NCI-H2196 (cell line): Measurements from ENCODE around the gene TACR2.
A peak's percentile ranks its signal among the peaks of the same experiment; 100 is the strongest.

Experiments used
- DNase-seq: peaks from one replicate; lab custom pipeline; 2025; ENCODE audit not compliant: unreplicated experiment; lab: John Stamatoyannopoulos, UW

Gene TACR2

DNA sequence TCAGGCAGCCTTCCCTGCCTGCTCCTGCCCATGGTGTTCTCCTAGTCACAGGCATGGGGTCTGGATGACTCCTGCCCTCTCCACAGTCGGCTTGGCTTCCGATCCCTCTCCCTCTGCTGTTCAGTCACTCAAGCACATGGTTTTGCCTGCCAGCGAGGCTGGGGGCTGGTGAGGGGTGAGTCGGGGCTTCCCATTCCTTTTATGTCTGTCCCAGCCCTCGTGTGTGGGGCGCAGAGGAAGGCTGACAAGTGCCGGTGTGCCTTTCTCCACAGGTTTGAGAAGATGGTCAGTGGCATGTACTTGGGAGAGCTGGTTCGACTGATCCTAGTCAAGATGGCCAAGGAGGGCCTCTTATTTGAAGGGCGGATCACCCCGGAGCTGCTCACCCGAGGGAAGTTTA, 40.1 kb downstream of the TACR2 start:
- DNase-seq = no peak

DNA sequence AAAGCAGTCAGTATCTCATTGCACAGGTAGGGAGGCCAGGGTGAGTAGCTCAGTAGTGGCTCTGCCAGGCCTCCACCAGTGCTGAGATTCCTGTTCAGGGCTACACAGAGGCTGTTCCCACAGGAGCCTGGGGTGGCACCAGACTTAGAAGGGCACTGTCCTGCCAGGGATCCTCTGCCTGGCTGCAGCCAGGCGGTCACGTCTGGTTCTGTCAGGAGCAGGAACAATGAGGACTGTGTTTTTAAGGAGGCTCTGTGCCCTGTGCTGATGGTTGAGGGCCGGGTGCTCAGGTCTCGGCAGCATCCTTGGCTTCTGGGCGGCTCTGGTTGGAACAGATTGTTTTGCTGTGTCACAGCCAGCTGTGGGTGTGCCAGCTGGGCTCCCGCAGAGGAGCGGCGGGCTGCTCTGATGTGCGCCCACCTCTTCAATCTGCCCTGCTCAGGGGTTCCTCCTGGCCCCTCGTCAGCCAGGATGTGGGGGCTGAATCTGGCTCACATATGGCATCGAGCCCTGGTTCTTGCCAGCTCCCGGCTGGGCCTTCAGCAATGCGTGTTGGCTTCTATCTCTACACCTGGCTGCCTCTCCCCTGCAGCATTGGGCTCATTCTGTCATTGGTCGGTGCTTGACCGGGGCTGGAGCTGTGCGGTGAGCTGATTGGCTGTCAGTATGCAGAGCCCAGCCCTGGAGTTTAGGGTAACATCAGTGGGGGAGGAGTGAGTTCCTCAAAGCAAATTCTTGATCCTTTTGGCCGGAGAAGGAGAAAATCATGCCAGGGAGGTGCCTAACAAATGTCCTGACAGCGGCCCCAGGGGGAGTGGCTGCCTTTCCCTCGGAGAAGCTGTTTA, 41.2 kb downstream of the TACR2 start:
- DNase-seq = peak; percentile 69

DNA sequence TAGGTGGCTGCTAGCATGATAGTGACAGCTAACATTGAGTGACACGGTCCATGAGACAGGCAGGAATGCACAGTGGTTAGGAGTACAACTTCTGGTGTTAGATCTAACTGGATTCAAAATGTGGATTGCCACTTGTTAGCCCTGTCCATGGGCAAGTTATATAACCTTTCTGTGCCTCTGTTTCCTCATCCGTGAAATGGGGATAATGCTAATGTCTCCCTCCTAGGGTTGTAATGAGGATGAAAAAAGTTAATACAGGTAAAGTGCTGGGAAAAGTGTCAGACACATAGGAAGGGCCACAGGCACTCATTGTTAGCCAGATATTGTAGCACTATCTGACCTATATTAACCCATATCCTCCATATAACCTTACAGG, 41.8 kb downstream of the TACR2 start:
- DNase-seq = no peak

DNA sequence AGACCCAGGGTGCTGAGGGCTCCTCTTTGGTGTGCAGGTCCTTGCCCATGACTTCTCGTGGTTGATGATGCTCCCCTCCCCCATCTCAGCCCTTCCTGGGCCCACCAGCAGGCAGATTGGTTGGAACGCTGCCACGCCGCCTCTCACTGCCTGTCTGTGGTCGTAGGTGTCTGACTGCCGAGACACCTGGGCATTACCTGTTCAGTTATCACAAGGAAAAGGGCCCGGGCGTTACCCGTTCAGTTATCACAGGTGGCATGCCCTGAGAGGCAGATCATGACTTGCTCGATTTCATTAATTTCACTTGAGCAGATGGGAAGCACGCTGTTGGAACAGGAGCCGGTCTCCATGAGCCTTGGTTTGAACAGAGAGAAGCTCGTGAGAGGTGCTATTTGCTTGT, 42.5 kb downstream of the TACR2 start:
- no peak for DNase-seq

DNA sequence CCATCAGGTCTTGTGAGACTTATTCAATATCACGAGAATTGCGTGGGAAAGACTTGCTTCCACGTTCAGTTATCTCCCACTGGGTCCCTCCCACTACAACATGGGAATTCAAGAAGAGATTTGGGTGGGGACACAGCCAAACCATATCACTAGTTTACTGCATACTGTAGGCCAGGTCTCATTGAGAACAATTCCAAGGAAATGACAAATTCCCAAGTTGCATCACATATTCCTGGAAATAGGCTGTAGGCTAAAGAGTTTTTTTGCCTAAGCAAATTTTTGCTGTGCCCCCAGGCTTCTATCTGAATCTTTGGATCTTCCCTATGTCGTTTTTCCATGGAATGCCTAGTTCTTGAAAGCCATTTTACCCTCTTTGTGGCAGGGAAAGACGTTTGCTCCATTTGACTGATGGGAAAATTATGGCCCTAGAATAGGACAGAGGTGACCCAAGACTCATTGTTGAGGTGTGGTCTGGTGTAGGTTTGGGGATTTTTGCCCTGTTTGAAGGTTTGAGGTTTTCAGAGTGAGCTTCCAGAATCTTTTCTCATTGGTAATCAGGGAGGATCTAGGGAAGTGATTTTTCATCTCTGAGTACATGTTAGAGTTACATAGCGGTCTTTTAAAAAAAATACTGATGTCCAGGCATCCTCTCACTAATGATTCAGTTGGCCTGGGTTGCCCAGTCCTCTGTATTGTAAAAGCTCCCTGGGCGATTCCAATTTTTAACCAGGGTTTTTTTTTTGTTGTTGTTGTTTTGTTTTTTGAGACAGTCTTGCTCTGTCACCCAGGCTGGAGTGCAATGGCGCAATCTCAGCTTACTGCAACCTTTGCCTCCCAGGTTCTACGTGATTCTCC, 44.4 kb downstream of the TACR2 start:
- no peak for DNase-seq

DNA sequence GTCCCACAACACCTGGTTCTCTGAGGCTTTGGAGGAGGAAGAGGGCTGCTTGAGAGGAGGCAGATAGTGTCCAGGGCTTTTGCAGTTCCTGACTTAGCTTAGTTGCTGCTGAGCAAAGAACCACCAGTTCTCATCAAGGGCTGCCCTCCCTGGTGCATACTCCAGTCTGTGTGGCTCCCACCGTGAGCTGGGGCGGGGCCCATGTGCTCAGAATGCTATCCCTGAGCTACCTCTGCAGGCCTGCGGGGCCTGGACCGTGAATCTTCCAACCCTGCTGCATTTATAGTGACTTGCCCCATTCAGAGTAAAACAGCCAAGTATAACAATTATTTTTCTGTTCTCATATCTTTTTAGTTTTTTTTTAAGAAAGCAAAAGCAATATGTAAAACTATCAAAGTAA, 49.2 kb downstream of the TACR2 start:
- no peak for DNase-seq

DNA sequence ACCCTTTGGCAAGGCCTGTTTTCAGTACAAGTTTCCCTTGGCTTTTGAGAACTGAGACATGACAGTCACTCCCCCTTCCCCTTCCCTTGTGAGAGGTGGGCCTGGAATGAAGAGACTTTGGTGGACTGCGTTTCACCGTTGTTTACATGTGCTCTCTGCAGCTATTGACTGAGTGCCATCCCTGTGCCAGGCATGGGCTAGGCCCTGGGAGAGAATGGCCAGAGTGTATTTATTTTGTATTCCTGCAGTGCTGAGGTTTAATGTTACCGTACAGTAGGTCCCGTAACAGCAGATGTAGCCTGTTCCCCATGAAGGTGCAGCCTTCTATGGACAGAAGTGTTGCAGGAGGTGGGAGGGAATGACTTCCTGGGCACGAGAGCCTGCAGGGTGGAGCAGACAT, 50.0 kb downstream of the TACR2 start:
- DNase-seq = peak; percentile 30

DNA sequence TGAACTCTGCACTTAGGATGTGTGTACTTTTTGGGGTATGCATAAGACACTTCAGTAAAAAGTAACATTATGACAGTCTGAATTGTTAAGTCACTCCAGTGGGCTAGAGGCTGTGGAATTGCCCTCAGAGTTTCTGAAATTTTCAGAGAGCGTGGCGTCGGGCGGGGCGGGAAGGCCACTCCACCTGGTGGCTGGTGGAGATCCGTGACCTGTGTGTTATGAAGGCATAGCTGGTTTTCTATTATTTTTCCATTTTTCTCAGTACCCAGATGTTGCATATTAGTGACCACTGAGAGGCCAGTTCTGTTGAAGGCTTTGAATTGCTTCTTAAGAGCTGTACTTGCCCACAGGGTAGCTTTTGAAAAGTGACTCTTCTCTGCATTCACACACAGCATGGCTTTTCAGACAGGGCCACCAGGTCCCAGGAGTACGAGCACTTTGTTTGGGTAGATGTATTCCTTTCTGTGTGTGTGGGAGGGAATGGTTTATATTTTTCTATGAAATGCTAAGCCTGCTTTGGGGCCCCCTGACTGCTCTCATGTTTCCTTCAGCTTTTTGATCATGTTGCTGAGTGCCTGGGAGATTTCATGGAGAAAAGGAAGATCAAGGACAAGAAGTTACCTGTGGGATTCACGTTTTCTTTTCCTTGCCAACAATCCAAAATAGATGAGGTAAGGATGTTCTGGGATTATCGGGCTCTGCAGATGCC, 52.3 kb downstream of the TACR2 start:
- no peak for DNase-seq

DNA sequence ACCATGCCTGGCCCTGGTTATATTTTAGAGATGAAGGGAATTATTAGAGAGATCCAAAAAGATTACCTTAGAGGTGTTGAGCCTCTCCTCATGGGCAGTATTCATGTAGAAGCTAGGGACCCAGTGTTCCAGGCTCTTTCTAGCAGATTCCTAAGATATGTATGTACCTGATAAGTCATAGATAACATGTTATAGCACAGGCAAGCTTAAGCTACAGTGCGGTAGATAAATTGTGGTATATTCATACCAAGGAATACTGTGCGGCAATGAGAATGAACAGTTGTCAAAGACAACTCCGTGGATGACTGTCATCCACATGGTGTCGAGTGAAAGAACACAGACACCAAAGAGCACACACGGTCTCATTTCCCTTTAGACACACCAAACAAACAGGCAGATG, 53.1 kb downstream of the TACR2 start:
- DNase-seq = no peak

DNA sequence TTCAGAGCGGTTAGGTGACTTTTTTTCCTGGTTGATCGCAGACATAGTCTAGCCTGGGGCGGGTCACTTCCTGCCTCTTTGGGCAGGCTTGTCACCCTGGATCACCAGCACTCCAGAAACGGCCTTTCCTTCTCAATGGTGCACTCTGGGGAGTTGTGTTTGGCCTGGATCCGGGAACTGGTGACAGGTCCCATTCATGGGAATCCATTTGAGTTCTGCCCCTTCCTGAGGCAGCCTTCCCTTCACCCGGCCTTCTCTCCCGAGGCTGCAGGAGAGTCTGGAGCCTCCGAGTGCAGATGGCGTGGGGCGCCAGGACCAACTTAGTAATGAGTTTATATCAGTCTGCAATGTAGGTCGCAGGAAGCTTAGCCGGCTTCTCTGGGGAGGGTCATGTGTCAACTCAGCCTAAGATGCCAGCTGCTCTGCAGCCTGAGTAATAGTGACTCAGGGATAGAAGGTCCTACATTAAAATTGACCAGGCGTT, 54.2 kb downstream of the TACR2 start:
- DNase-seq = no peak

DNA sequence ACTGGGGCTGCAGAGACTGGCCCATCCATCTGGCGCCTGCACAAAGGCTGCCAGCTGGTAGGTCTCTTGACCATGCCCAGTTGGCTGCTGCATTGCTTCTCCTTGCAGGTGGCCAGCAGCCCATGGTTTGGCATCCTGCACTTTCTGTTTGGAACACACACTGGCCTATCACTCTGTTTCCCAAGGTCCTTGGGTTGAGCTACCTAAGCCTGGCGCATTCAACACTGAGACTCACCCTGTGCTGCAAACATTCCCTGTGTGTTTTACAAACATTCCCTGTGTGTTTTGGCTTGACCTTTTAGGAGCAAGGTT, 55.5 kb downstream of the TACR2 start:
- peak; percentile 56 for DNase-seq

DNA sequence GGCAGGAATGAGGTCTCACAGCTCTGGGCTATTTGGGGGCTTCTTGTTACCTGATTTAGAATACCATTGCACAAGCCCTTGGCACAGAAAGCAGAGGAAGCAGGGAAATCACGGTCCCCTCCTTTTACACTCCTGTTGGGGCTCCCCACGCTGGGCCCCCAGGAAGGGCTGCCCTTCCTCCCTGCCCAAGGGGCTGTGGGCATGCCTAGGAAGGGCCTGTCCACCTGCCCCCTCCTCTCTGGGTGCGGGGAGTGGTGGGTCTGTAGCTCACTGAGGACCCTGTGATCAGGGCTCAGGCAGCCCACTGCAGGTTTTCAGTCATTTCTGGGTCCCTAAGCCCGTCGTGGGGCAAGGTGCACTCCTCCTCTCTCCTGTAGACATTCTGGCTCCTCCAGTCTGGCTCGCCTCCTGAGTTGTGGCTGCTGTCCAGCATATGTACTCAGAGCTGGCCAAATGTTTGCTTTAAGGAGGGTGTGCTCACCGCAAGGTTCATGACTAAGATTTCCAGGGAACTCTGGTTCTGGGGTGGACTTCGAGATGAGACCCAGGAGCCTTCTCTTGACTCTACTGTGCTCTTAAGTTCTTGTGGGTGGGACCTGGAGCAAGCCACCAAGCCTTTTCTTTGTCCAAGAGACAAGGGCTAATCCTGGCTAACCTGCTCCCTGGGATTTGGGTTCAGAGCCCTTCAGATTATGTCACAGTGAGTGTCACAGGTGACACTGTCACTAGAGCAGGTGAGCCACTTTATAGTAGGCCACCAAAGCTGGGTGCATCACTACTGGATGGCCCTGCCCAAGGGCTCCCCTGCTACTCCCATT, 56.0 kb downstream of the TACR2 start:
- peak; percentile 69 for DNase-seq

DNA sequence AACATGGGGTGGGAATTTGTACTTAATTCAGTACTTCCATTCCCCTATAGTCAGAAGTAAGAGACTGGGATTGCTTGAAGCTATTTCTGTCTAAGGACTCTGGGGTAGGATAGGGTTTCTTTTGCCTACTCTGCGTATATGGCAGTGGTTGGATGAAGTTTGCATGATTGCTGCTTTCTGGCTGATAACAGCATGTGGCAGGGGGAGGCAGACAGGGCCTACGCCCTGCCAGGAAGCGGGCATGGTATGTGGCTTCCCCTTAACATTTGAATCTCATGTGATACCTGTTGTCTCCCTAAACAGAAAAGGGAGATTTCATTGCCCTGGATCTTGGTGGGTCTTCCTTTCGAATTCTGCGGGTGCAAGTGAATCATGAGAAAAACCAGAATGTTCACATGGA, 57.1 kb downstream of the TACR2 start:
- no peak for DNase-seq

DNA sequence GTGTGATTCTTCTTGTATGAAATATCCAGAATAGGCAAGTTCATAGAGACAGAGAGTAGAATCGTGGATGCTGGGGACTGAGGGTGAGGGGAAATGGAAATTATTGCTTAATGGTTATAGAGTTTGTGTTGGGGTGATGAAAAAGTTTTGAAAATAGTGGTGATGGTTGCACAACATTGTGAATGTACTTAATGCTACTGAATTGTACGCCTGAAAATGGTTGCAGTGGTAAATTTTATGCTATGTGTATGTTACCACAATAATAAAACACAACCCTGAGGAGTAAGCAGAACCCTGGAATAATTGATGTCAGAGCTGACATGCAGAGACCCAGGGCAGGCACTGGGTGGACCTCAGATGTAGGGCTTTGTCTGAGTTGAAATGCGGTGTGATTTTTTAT, 57.6 kb downstream of the TACR2 start:
- DNase-seq = no peak

DNA sequence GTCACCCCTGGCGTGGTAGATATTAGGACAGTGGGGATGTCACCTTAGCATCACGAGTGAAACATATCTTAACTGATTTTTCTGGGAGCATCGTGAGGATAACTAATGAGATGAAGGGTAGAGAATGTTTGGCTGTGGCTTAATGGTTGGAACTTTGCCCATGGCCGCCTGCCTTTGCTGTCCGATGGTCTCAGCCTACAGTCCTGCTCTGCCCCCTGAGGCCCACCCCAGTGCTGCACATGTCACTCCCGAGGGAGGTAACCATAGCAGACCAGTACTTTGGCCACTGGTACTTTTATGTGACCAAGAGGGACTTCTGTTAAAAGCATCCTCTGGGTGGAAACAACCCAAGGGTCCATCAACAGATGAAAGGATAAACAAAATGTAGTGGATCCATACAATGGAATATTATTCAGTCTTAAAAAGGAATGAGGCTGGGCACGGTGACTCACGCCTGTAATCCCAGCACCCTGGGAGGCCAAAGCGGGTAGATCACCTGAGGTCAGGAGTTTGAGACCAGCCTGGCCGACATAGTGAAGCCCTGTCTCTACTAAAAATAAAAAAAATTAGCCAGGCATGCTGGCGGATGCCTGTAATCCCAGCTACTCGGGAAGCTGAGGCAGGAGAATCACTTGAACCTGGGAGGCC, 58.4 kb downstream of the TACR2 start:
- DNase-seq = no peak

DNA sequence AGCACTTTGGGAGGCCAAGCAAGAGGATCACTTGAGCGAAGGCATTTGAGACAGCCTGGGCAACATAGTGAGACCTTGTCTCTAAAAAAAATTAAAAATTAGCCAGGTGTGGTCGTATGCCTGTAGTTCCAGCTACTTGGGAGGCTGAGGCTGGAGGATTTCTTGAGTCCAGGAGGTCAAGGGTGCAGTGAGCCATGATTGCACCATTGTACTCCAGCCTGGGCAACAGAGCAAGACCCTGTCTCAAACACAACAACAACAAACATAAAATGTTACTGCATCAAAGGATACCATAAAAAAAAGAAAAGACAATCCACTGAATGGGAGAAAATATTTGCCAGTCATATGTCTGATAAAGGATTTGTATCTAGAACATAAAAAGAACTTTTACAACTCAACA, 60.5 kb downstream of the TACR2 start:
- DNase-seq = no peak

DNA sequence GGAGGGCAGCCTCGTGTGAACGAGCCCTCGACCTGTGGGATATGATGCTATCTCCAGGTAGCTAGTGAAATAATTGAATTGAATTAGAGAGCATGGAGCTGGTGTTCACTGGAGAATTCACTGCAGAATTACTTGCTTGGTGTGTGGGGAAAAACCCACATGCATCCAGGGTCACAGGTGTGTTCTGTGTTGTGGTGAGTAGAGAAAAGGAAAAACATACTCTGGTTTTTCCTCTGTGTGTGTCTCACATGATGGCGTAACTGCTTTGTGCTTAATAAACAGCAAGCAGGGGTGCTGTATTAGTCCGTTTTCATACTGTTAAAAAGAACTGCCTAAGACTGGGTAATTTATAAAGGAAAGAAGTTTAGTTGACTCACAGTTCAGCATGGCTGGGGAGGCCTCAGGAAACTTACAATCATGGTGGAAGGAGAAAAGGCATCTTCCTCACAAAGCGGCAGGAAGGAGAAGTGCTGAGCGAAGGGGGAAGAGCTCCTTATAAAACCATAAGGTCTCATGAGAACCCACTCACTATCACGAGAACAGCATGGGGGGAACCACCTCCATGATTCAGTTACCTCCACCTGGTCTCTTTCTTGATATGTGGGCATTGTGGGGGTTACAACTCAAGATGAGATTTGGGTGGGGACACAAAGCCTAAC, 62.6 kb downstream of the TACR2 start:
- DNase-seq = no peak
